Small intestine (tissue), 7 donors: ENCODE measurements around the gene GYS1. TPM values are rescaled to one million over a fixed set of nuclear protein-coding genes. Genes with fewer than 3 reads are reported as not detected.
A peak's percentile ranks its signal among the peaks of the same experiment; 100 is the strongest.

Experiments used
- DNase-seq, 2 donors: peaks; one replicate each; pipeline versions ENCODE4 v3.0.0 to v3.0.0-alpha.2; 2013
- FAIRE-seq: peaks from 2 replicates; lab custom pipeline; 2012; peaks lifted over from hg19 to GRCh38; lab: Jason Lieb, UNC
- H3K27ac ChIP-seq, 3 donors: one replicate each; pipeline ENCODE4 v1.5.1; 2013; ENCODE audit warnings: low read length in 2 of 3, mild to moderate bottlenecking in 2 of 3, control low read depth in 1 of 3, inconsistent platforms in 1 of 3, low read depth in 1 of 3, moderate library complexity in 1 of 3
- H3K27me3 ChIP-seq, 3 donors: one replicate each; pipeline ENCODE4 v1.6.1; 2013; ENCODE audit warnings: low read length in 3 of 3, inconsistent platforms in 1 of 3; ENCODE audit not compliant: control insufficient read depth in 3 of 3, insufficient read depth in 3 of 3
- H3K36me3 ChIP-seq, 3 donors: one replicate each; pipeline ENCODE4 v1.6.1; 2013; ENCODE audit warnings: low read length in 3 of 3, inconsistent platforms in 1 of 3, low read depth in 1 of 3, mild to moderate bottlenecking in 1 of 3, moderate library complexity in 1 of 3; ENCODE audit not compliant: control insufficient read depth in 3 of 3, insufficient read depth in 2 of 3
- H3K4me1 ChIP-seq, 3 donors: one replicate each; pipeline ENCODE4 v1.6.1; 2013; ENCODE audit warnings: low read length in 2 of 3, inconsistent platforms in 1 of 3, low read depth in 1 of 3, mild to moderate bottlenecking in 1 of 3, moderate library complexity in 1 of 3; ENCODE audit not compliant: control insufficient read depth in 3 of 3, insufficient read depth in 2 of 3
- H3K4me3 ChIP-seq, 3 donors: one replicate each; pipeline ENCODE4 v1.5.1; 2013; ENCODE audit warnings: low read length in 3 of 3, control low read depth in 1 of 3, inconsistent platforms in 1 of 3, low read depth in 1 of 3, mild to moderate bottlenecking in 1 of 3, moderate library complexity in 1 of 3
- H3K9me3 ChIP-seq, 2 donors: one replicate each; pipeline ENCODE4 v1.6.1; 2013; ENCODE audit warnings: low read depth in 1 of 2, low read length in 1 of 2; ENCODE audit not compliant: control insufficient read depth in 2 of 2, insufficient read depth in 1 of 2
- WGBS, 3 donors: extraction: QIAGEN DNeasy Blood & Tissue Kit; methylation state at CpG; one replicate each; pipeline ENCODE4 v1.1.7; 2013; 5-methylcytosine and 5-hydroxymethylcytosine counted together
- polyA plus RNA-seq, 4 donors: library from polyadenylated mRNA; stranded (reverse) in 3 of 4; unstranded in 1 of 4; fragments of 200-250 nt in 3 of 4; fragments of 120-200 nt in 1 of 4; gene quantifications; one replicate each; pipeline versions ENCODE4 v1.2.1 to v1.2.3, GENCODE V29; 2013
- donor health status: healthy with polysubstance abuse.
- donor health status: control.
- donor health status: control.
- donor health status: Bipolar disorder and iron deficiency.
- donor health status: healthy.

The GYS1 gene
- polyA plus RNA-seq, 4 donors, result 16.2 to 40.0 (median 25.0) TPM

DNA sequence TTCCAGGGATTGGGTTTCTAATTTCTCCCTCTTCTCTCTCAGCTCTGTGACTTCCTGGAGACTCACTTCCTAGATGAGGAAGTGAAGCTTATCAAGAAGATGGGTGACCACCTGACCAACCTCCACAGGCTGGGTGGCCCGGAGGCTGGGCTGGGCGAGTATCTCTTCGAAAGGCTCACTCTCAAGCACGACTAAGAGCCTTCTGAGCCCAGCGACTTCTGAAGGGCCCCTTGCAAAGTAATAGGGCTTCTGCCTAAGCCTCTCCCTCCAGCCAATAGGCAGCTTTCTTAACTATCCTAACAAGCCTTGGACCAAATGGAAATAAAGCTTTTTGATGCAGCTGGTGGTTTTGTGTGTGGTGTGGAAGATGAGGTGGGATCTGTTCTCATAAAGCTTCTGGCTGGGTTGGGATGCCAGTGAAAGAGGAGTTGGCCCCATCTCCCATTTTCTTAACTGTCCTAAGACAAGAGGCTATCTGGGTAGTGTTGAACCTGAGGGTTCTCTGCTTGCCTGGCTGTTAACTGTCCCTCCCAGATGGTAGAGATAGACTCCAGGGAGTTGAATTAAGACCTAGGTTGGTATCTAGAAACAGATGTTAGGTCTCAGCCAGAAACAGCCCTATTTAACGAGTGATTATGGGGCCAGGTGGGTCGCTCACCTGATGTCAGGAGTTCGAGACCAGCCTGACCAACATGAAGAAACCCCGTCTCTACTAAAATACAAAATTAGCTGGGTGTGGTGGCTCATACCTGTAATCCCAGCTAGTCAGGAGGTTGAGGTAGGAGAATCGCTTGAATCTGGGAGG lies 26.4 kb downstream of the GYS1 start:
- WGBS, 3 donors, result 53 to 64% (median 62%) methylated on average over 10 of the region's 10 CpGs
- FAIRE-seq (no peak), DNase-seq (peak in 1 of 2 donors; percentile 49)
- H3K9me3 ChIP-seq, result no peaks in the 10 kb centered on the region
- H3K27ac ChIP-seq, result peak overlapping the region; percentile 79 to 92 (median 87)
- peak overlapping the region; percentile 59 to 73 (median 65) for H3K4me3 ChIP-seq
- peaks cover 3 to 65% (median 4%) of the 10 kb centered on the region in 3 donors for H3K36me3 ChIP-seq
- H3K4me1 ChIP-seq, result peaks cover 0 to 32% (median 14%) of the 10 kb centered on the region in 3 donors
- no peaks in the 10 kb centered on the region for H3K27me3 ChIP-seq

DNA sequence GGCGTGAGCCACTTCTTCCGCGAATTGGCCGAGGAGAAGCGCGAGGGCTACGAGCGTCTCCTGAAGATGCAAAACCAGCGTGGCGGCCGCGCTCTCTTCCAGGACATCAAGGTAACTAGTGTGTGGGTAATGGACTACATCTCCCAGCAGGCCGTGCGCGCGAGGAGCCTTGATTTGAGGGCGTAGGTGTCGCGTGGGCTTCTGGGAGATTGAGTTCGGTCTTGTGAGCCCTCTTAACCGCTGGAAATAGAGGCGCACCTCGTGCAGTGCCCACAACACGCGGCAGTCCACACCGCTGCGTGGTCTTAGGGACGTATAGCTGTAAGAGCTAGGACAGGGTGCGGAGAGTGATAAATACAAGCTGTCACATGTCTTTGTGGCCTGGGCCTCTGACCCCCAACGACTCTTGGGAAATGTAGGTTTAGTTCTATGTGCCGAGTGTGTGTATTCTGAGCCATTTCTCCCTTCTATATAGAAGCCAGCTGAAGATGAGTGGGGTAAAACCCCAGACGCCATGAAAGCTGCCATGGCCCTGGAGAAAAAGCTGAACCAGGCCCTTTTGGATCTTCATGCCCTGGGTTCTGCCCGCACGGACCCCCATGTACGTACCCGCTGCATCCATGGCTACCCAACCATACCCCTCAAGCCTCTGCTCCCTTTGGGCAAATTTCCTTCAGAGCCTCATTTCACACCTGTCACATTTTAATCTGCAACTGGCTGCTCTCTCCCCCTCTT lies 27.1 kb downstream of the GYS1 start:
- H3K4me1 ChIP-seq, result peaks cover 0 to 38% (median 14%) of the 10 kb centered on the region in 3 donors
- 3 to 7% (median 7%) methylated on average over 36 of the region's 36 CpGs for WGBS, 3 donors
- DNase-seq, result peak; percentile 85 to 87
- H3K36me3 ChIP-seq, result peaks cover 3 to 68% (median 4%) of the 10 kb centered on the region in 3 donors
- peak overlapping the region; percentile 59 to 73 (median 65) for H3K4me3 ChIP-seq
- H3K9me3 ChIP-seq, result no peaks in the 10 kb centered on the region
- no peaks in the 10 kb centered on the region for H3K27me3 ChIP-seq
- FAIRE-seq, result no peak
- peak overlapping the region; percentile 79 to 92 (median 87) for H3K27ac ChIP-seq

GRCh38 chr19:48965040-48965805 lies 27.9 kb downstream of the GYS1 start, which contains the start of gene FTL:
FTL (plus strand) TSS chr19:48965309; CDS start chr19:48965508, 199 bp downstream.
- WGBS, 3 donors, result 0 to 1% (median 0%) methylated on average over 47 to 52 of the region's 52 CpGs
- Histone ChIP-seq H3K36me3 (peaks cover 1 to 66% (median 3%) of the 10 kb centered on the region in 3 donors), H3K9me3 (no peaks in the 10 kb centered on the region), H3K4me3 (peak within 1 kb of the TSS; percentile 59 to 73 (median 65)), H3K27ac (peak within 1 kb of the TSS; percentile 92 to 100 (median 93)), H3K4me1 (peaks cover 0 to 40% (median 14%) of the 10 kb centered on the region in 3 donors), H3K27me3 (no peaks in the 10 kb centered on the region)
- peak; percentile 96 to 98 for DNase-seq
- FAIRE-seq, result no peak

DNA sequence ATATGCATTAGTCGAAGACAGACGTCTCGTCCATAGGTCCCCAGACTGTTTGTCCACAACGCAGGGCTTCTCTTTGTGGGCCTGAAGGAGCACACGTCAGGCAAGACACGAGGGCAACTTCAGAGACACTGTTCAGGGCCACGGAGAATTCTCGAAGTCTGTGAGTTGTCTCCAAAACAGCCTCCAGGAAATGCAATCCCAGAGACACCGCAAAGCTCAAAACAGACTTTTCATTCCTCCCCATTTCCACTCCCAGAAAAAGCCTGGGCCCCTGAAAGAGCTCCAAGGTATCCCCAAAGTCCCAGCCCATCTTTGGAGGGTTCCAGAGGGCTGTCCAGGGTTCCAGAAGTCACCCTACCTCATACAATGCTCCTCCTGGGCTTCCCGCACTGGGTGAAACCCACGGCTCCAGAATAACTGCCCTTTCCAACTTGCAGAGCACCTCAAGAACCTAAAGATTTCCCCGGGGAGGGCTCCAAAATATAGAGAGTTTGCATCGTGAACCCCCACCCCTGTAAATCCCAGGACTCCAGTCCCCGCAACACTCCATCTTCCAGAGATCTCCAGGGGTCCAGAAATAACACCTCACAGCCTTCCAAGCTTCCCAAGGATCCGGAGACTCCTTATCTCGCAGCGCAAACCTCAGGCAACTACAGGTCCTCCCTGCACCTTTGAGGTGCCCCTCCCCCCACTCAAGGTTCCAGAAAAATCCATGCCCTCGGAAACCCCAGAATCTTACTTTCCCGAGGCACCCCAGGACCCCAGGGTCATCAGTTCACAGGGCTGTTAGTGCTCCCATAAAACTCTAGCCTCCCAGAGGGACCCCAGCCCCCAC lies 28.7 kb downstream of the GYS1 start:
- H3K36me3 ChIP-seq, result peaks cover 0 to 61% (median 3%) of the 10 kb centered on the region in 3 donors
- DNase-seq (peak; percentile 65 to 91), FAIRE-seq (no peak)
- peak overlapping the region; percentile 92 to 100 (median 93) for H3K27ac ChIP-seq
- peaks cover 2 to 45% (median 14%) of the 10 kb centered on the region in 3 donors for H3K4me1 ChIP-seq
- H3K4me3 ChIP-seq, result peak overlapping the region in 2 of 3 donors; percentile 65 to 69
- no peaks in the 10 kb centered on the region for H3K27me3 ChIP-seq
- no peaks in the 10 kb centered on the region for H3K9me3 ChIP-seq
- WGBS, 3 donors, result 7 to 16% (median 12%) methylated on average over 19 of the region's 19 CpGs

- peaks cover 2 to 45% (median 14%) of the 10 kb centered on the region in 3 donors for H3K4me1 ChIP-seq
- no peaks in the 10 kb centered on the region for H3K27me3 ChIP-seq
- peaks cover 0 to 59% (median 3%) of the 10 kb centered on the region in 3 donors for H3K36me3 ChIP-seq
- peak overlapping the region; percentile 92 to 100 (median 93) for H3K27ac ChIP-seq
- WGBS, 3 donors, result 1 to 7% (median 4%) methylated on average over 28 of the region's 28 CpGs
- FAIRE-seq, result no peak
- H3K9me3 ChIP-seq, result no peaks in the 10 kb centered on the region
- H3K4me3 ChIP-seq, result peak overlapping the region in 2 of 3 donors; percentile 65 to 69
- DNase-seq, result peak; percentile 90 to 94
Observed at GRCh38 chr19:48963371-48964204, 29.5 kb downstream of the GYS1 start.

GRCh38 chr19:48962849-48963165 lies 30.3 kb downstream of the GYS1 start:
- DNase-seq (no peak), FAIRE-seq (no peak)
- Histone ChIP-seq H3K27me3 (no peaks in the 10 kb centered on the region), H3K4me1 (peaks cover 2 to 45% (median 14%) of the 10 kb centered on the region in 3 donors), H3K4me3 (peak overlapping the region in 2 of 3 donors; percentile 65 to 69), H3K9me3 (no peaks in the 10 kb centered on the region), H3K36me3 (peaks cover 0 to 58% (median 3%) of the 10 kb centered on the region in 3 donors), H3K27ac (peak overlapping the region; percentile 92 to 100 (median 93))
- 4 to 37% (median 15%) methylated on average over 4 to 7 of the region's 7 CpGs for WGBS, 3 donors
